ENCODE data around the gene MOAP1.
"Not testable (repeated sequence)": the region's sequence is repeated elsewhere in the genome, so short reads cannot be mapped to it uniquely, and the experiment has no call there.

MOAP1 gene

GRCh38 chr14:93142854-93143652 lies 41.6 kb downstream of the MOAP1 start:
- no peak for DNase-seq

GRCh38 chr14:93137864-93138263 lies 46.8 kb downstream of the MOAP1 start:
- peak; percentile 59 for DNase-seq

GRCh38 chr14:93136508-93136907 lies 48.2 kb downstream of the MOAP1 start:
- DNase-seq = not testable (repeated sequence)

- DNase-seq = no peak
These were observed 48.7 kb downstream of the MOAP1 start for GRCh38 chr14:93136009-93136408.

- no peak for DNase-seq
These were observed 49.3 kb downstream of the MOAP1 start for GRCh38 chr14:93135399-93135798.

GRCh38 chr14:93133464-93133863 lies 51.2 kb downstream of the MOAP1 start:
- no peak for DNase-seq

GRCh38 chr14:93132472-93133065 lies 52.1 kb downstream of the MOAP1 start:
- DNase-seq = no peak
